Vagina (tissue), 2 donors: ENCODE data around the gene TACR1.
"Not testable (repeated sequence)": the region's sequence is repeated elsewhere in the genome, so short reads cannot be mapped to it uniquely, and the experiment has no call there.

Source experiments
- POLR2A ChIP-seq, 2 donors: fragments of 450-650 bp; IDR thresholded peaks; one replicate each; pipeline ENCODE4 v1.6.1; 2017; ENCODE audit warnings: antibody characterized with exemption in 2 of 2, mild to moderate bottlenecking in 2 of 2, moderate library complexity in 2 of 2
- POLR2AphosphoS5 ChIP-seq, 2 donors: sonication (generic); formaldehyde crosslinking; IDR thresholded peaks; one replicate each; pipeline ENCODE4 v1.9.0; 2017; ENCODE audit warnings: antibody characterized with exemption in 2 of 2, mild to moderate bottlenecking in 2 of 2, low read depth in 1 of 2; ENCODE audit not compliant: insufficient read depth in 1 of 2
- TF ChIP-seq, protein P1 (sequence below), 3 experiments: fragments of 450-650 bp in 2 of 3; fragments of 200-600 bp in 1 of 3; sonication (generic) in 1 of 3; IDR thresholded peaks; one replicate each; pipeline ENCODE4 v1.5.1; 2017 to 2019; ENCODE audit warnings: antibody characterized with exemption in 3 of 3, mild to moderate bottlenecking in 2 of 3, moderate library complexity in 2 of 3

DNA sequence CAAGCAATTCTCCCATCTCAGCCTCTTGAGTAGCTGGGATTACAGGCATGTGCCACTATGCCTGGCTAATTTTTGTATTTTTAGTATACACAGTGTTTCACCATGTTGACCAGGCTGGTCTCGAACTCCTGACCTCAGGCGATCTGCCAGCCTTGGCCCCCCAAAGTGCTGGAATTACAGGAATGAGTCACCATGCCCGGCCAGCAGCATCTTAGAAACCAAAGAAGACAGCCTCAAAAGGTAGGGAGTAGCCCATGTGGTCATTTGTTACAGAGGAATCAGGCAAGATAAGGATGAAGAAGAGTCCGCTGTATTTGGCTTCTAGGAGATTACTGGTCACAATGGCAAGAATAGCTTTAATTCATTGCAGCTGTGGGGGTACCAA is 53.1 kb downstream of the TACR1 start:
- TF ChIP-seq, protein P1, sequence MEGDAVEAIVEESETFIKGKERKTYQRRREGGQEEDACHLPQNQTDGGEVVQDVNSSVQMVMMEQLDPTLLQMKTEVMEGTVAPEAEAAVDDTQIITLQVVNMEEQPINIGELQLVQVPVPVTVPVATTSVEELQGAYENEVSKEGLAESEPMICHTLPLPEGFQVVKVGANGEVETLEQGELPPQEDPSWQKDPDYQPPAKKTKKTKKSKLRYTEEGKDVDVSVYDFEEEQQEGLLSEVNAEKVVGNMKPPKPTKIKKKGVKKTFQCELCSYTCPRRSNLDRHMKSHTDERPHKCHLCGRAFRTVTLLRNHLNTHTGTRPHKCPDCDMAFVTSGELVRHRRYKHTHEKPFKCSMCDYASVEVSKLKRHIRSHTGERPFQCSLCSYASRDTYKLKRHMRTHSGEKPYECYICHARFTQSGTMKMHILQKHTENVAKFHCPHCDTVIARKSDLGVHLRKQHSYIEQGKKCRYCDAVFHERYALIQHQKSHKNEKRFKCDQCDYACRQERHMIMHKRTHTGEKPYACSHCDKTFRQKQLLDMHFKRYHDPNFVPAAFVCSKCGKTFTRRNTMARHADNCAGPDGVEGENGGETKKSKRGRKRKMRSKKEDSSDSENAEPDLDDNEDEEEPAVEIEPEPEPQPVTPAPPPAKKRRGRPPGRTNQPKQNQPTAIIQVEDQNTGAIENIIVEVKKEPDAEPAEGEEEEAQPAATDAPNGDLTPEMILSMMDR (IDR thresholded peaks at IDR 0.05), result not testable (repeated sequence)
- TF ChIP-seq POLR2AphosphoS5 (IDR thresholded peaks at IDR 0.05; ENCODE audit: insufficient read depth in 1 of 2, low read depth in 1 of 2); POLR2A (IDR thresholded peaks at IDR 0.05): not testable (repeated sequence)
